Smooth muscle cell (in vitro differentiated cells): Measurements from ENCODE around the gene IGFL3. TPM values are rescaled to one million over a fixed set of nuclear protein-coding genes. Genes with fewer than 3 reads are reported as not detected.

Source experiments
- DNase-seq: peaks from one replicate; lab custom pipeline; 2025; ENCODE audit not compliant: unreplicated experiment; lab: John Stamatoyannopoulos, UW
- H2AFZ ChIP-seq: fragments of 200-600 bp; sonication (generic); 2 replicates; pipeline ENCODE4 v1.6.0; 2016; ENCODE audit warnings: antibody characterized with exemption, low read depth, mild to moderate bottlenecking
- H3F3A ChIP-seq: fragments of 200-600 bp; sonication (generic); 2 replicates; pipeline ENCODE4 v1.6.0; 2017; ENCODE audit warnings: antibody characterized with exemption, low read depth
- H3K27ac ChIP-seq: fragments of 200-600 bp; sonication (generic); 2 replicates; pipeline ENCODE4 v1.5.1; 2016; ENCODE audit warnings: low read depth, mild to moderate bottlenecking
- H3K27me3 ChIP-seq: fragments of 200-600 bp; sonication (generic); 2 replicates; pipeline ENCODE4 v1.6.1; 2016; ENCODE audit warnings: low read depth, mild to moderate bottlenecking
- H3K36me3 ChIP-seq: fragments of 200-600 bp; sonication (generic); 2 replicates; pipeline ENCODE4 v1.5.1; 2016; ENCODE audit warnings: low read depth
- H3K4me1 ChIP-seq: fragments of 200-600 bp; sonication (generic); 2 replicates; pipeline ENCODE4 v1.5.1; 2016; ENCODE audit warnings: low read depth
- H3K4me2 ChIP-seq: fragments of 200-600 bp; sonication (generic); 2 replicates; pipeline ENCODE4 v1.6.0; 2016; ENCODE audit warnings: mild to moderate bottlenecking
- H3K4me3 ChIP-seq: fragments of 200-600 bp; sonication (generic); 2 replicates; pipeline ENCODE4 v1.5.1; 2016; ENCODE audit warnings: mild to moderate bottlenecking
- H3K79me2 ChIP-seq: fragments of 200-600 bp; sonication (generic); 2 replicates; pipeline ENCODE4 v1.6.0; 2016; ENCODE audit warnings: low read depth, mild to moderate bottlenecking
- H3K9ac ChIP-seq: fragments of 200-600 bp; sonication (generic); 2 replicates; pipeline ENCODE4 v1.6.0; 2016; ENCODE audit warnings: low read depth
- H3K9me3 ChIP-seq: fragments of 200-600 bp; sonication (generic); replicated peaks from 2 replicates; pipeline ENCODE4 v1.5.1; 2016; ENCODE audit warnings: low read depth
- H4K20me1 ChIP-seq: fragments of 200-600 bp; sonication (generic); 2 replicates; pipeline ENCODE4 v1.6.0; 2016; ENCODE audit warnings: low read depth
- WGBS: methylation state at CpG from one replicate; pipeline ENCODE4 v1.1.7; 2016; ENCODE audit warnings: low lambda C conversion rate; 5-methylcytosine and 5-hydroxymethylcytosine counted together
- polyA plus RNA-seq: library from polyadenylated mRNA; unstranded; fragments of >200 nt; fragmentation: Nextera tagmentation; extraction: Ambion mirVana; gene quantifications from 2 replicates; pipeline ENCODE4 v1.2.1, GENCODE V29; 2016
- total RNA-seq: library from RNA; depleted of rRNA; stranded (reverse); fragments of >200 nt; gene quantifications from 2 replicates; pipeline ENCODE4 v1.2.3, GENCODE V29; 2014
- TF ChIP-seq, protein P1 (sequence below): fragments of 200-600 bp; sonication (generic); IDR thresholded peaks from 2 replicates; pipeline ENCODE4 v1.5.1; 2017; ENCODE audit warnings: borderline replicate concordance, mild to moderate bottlenecking, antibody characterized with exemption; ENCODE audit not compliant: insufficient read depth, poor library complexity, severe bottlenecking

IGFL3 gene
- total and polyA plus RNA-seq, 2 experiments from 2014 or later, result 5.9 to 10.2 TPM

DNA sequence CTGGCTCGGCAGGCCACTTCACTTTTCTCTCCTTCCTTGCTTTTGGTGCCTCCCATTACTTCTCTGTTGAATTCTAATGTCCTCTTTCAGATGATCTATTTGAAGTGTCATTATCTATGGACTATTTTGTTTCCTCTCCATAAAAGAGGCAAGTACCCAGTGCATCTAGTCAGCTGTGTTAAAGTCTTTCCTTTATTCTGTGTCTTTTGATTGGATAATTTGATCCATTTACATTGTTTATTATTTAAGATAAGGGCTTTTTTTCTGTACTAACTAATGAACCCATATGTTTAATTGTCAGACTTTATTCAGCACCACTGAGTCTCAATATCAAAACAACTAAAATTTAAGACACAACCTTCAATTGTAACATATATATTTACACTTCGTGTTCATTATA is 36.4 kb downstream of the IGFL3 start:
- Histone ChIP-seq H3K4me3 (no peak overlapping the region), H4K20me1 (no peaks in the 10 kb centered on the region), H3K9me3 (peaks cover 9% of the 10 kb centered on the region), H3K79me2 (no peaks in the 10 kb centered on the region), H3K4me1 (no peaks in the 10 kb centered on the region), H3K36me3 (no peaks in the 10 kb centered on the region), H3K9ac (no peak overlapping the region), H3K27ac (no peak overlapping the region), H2AFZ (no peak overlapping the region), H3K27me3 (no peaks in the 10 kb centered on the region), H3F3A (no peaks in the 10 kb centered on the region), H3K4me2 (no peak overlapping the region)
- WGBS, result 89% methylated on average over 2 of the region's 2 CpGs
- DNase-seq, result no peak
- TF ChIP-seq, protein P1, sequence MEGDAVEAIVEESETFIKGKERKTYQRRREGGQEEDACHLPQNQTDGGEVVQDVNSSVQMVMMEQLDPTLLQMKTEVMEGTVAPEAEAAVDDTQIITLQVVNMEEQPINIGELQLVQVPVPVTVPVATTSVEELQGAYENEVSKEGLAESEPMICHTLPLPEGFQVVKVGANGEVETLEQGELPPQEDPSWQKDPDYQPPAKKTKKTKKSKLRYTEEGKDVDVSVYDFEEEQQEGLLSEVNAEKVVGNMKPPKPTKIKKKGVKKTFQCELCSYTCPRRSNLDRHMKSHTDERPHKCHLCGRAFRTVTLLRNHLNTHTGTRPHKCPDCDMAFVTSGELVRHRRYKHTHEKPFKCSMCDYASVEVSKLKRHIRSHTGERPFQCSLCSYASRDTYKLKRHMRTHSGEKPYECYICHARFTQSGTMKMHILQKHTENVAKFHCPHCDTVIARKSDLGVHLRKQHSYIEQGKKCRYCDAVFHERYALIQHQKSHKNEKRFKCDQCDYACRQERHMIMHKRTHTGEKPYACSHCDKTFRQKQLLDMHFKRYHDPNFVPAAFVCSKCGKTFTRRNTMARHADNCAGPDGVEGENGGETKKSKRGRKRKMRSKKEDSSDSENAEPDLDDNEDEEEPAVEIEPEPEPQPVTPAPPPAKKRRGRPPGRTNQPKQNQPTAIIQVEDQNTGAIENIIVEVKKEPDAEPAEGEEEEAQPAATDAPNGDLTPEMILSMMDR, result no peak

DNA sequence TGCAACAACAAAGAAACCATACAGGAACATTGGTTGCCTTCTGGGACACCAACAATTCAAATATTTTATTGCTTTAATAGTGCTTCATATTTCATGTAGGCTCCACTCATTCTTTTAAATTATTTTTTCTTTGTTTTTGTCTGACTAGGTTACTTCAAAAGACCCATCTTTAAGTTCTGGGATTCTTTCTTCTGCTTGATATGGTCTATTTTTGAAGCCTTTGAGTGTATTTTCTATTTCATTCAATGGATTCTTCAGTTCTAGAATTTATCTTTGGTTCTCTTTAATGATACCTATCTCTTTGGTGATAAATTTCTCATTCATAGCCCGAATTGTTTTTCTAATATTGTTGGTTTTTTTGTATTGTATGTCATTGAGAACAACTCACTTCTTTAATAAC is 38.6 kb downstream of the IGFL3 start:
- H3K9ac ChIP-seq, result no peak overlapping the region
- H3K9me3 ChIP-seq, result peaks cover 9% of the 10 kb centered on the region
- H3K4me2 ChIP-seq, result no peak overlapping the region
- peaks cover 9% of the 10 kb centered on the region for H3F3A ChIP-seq
- no peaks in the 10 kb centered on the region for H4K20me1 ChIP-seq
- H3K4me3 ChIP-seq, result no peak overlapping the region
- no peaks in the 10 kb centered on the region for H3K27me3 ChIP-seq
- no peak overlapping the region for H3K27ac ChIP-seq
- no peaks in the 10 kb centered on the region for H3K36me3 ChIP-seq
- TF ChIP-seq, protein P1, result no peak
- H2AFZ ChIP-seq, result no peak overlapping the region
- WGBS, result 66% methylated on average over 1 of the region's 1 CpG
- H3K4me1 ChIP-seq, result no peaks in the 10 kb centered on the region
- DNase-seq, result no peak
- H3K79me2 ChIP-seq, result no peaks in the 10 kb centered on the region

DNA sequence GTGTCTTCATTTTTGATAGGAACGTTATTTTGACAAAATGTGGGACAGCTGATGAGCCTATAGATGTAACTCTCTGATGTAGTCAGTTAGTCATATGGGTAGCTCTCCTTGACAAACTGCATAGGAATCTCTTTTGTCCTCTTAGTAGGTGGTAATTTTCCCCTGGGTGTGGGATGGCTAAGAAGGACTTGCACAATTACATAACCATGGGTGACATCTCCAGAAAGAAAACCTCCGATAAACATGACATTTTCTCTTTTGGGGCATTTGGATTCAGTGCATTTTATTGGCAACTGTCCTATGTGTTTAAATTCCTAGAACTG is 41.8 kb downstream of the IGFL3 start:
- no peaks in the 10 kb centered on the region for H3K4me1 ChIP-seq
- H3K79me2 ChIP-seq, result no peaks in the 10 kb centered on the region
- no peaks in the 10 kb centered on the region for H3K9me3 ChIP-seq
- H2AFZ ChIP-seq, result no peak overlapping the region
- TF ChIP-seq, protein P1, result no peak
- peaks cover 11% of the 10 kb centered on the region for H3F3A ChIP-seq
- no peak overlapping the region for H3K4me3 ChIP-seq
- peak overlapping the region; percentile 19 for H3K4me2 ChIP-seq
- H3K36me3 ChIP-seq, result no peaks in the 10 kb centered on the region
- 38% methylated on average over 2 of the region's 2 CpGs for WGBS
- no peak for DNase-seq
- H3K9ac ChIP-seq, result peak overlapping the region; percentile 59
- H3K27me3 ChIP-seq, result peaks cover 2% of the 10 kb centered on the region
- no peaks in the 10 kb centered on the region for H4K20me1 ChIP-seq
- H3K27ac ChIP-seq, result peak overlapping the region; percentile 87

DNA sequence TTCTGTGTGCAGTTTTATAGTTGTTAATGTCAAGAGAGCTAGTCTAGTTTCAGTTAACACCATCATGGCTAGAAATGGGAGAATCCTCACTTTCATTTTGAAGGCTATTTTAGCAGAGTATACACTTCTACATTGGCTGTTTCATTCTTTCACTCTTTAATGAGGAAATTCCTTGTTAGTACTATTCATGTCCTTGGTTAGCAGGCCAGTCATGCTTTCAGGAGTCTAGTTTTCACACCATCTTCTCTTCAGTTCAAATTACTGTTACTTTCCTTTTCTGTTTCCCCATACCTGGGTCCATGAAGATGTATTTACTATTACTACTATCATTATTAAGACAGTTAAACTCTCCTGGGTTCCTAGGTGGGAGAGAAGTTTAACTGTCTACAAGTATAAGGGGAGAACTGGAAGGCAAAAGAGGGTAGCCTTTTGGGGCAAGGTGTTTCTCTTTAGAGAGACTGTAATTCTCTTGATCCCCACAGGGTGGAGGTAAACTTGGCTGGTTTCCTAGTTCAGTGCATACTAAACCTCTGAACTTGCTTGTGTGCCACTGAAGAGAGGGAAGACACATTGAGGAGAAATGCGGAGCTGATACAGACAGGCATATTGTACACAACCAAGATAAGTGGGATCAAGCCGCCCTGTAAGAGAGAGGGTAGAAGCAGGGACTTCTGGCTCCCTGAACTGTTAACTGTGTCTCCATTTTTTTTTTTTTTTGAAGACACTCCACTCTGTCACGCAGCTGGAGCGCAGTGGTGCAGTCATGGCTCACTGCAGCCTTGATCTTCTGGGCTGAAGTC is 42.4 kb downstream of the IGFL3 start:
- no peaks in the 10 kb centered on the region for H3K79me2 ChIP-seq
- H3K27ac ChIP-seq, result peak overlapping the region; percentile 87
- H2AFZ ChIP-seq, result no peak overlapping the region
- H3K9ac ChIP-seq, result peak overlapping the region; percentile 59
- WGBS, result 32% methylated on average over 4 of the region's 4 CpGs
- DNase-seq, result no peak
- H3K9me3 ChIP-seq, result no peaks in the 10 kb centered on the region
- TF ChIP-seq, protein P1, result peak; percentile 64
- H3K36me3 ChIP-seq, result no peaks in the 10 kb centered on the region
- H3K4me1 ChIP-seq, result peaks cover under 1% of the 10 kb centered on the region
- no peak overlapping the region for H3K4me3 ChIP-seq
- peaks cover 11% of the 10 kb centered on the region for H3F3A ChIP-seq
- peaks cover 8% of the 10 kb centered on the region for H3K27me3 ChIP-seq
- peak overlapping the region; percentile 19 for H3K4me2 ChIP-seq
- H4K20me1 ChIP-seq, result no peaks in the 10 kb centered on the region
